GM12878 (cell line): ENCODE measurements around the gene ADAMTS6. TPM values are rescaled to one million over a fixed set of nuclear protein-coding genes. Genes with fewer than 3 reads are reported as not detected.

Source experiments
- ATAC-seq: fragments of 200-7000 bp; cut with Tn5 transposase; 3 replicates; pipeline ENCODE4 v1.9.1; 2020; ENCODE audit warnings: mild to moderate bottlenecking, moderate library complexity
- BruUV-seq: library from RNA; stranded (reverse); fragments of 400-500 nt; replicated peaks from 2 replicates; lab custom pipeline; 2021; lab: Mats Ljungman, UMichigan
- CTCF ChIA-PET: fragments of 300-600 bp; sonication (Branson Sonifier 250); formaldehyde crosslinking; extraction: SDS; loops from one replicate; lab custom pipeline; 2021; ENCODE audit warnings: inconsistent platforms; lab: Yijun Ruan, JAX
- POLR2A ChIA-PET: fragments of 350-600 bp; formaldehyde crosslinking; extraction: SDS; loops from one replicate; lab custom pipeline; 2021; ENCODE audit warnings: inconsistent platforms; lab: Charles Lee
- RAD21 ChIA-PET: fragments of 300-600 bp; sonication (Branson Sonifier 250); formaldehyde crosslinking; loops from one replicate; lab custom pipeline; 2023; ENCODE audit warnings: antibody characterized with exemption; ENCODE audit not compliant: unreplicated experiment; lab: Charles Lee
- SMC1A ChIA-PET: fragments of 300-600 bp; sonication (Branson Sonifier 250); formaldehyde crosslinking; loops from one replicate; lab custom pipeline; 2023; ENCODE audit not compliant: unreplicated experiment, uncharacterized antibody; lab: Charles Lee
- DNase-seq: peaks from one replicate; pipeline ENCODE4 v3.0.0-alpha.2; 2011; ENCODE audit warnings: low read depth, low spot score
- FAIRE-seq: peaks from 3 replicates; lab custom pipeline; 2011; peaks lifted over from hg19 to GRCh38; lab: Jason Lieb, UNC
- H2AFZ ChIP-seq: 2 replicates; pipeline ENCODE4 v1.6.0; 2011; ENCODE audit warnings: low read depth, low read length, control low read depth; ENCODE audit not compliant: control insufficient read depth
- H3K27ac ChIP-seq: 2 replicates; pipeline ENCODE4 v1.5.1; 2011; ENCODE audit warnings: control low read depth; ENCODE audit not compliant: control insufficient read depth, insufficient read depth
- H3K27me3 ChIP-seq, 2 experiments: replicated peaks in 1 of 2; 2 replicates each; pipeline versions ENCODE4 v1.6.0 to v1.6.1; 2011; ENCODE audit warnings: low read length in 1 of 2; ENCODE audit not compliant: control insufficient read depth in 2 of 2, insufficient read depth in 2 of 2
- H3K36me3 ChIP-seq, 2 experiments: 2 replicates each; pipeline ENCODE4 v1.5.1; 2011; ENCODE audit warnings: low read length in 1 of 2; ENCODE audit not compliant: control insufficient read depth in 2 of 2, insufficient read depth in 2 of 2
- H3K4me1 ChIP-seq: 2 replicates; pipeline ENCODE4 v1.6.1; 2011; ENCODE audit warnings: mild to moderate bottlenecking, low read length, moderate library complexity, mixed read lengths; ENCODE audit not compliant: control insufficient read depth, insufficient read depth
- H3K4me2 ChIP-seq: 2 replicates; pipeline ENCODE4 v1.6.0; 2011; ENCODE audit warnings: control low read depth; ENCODE audit not compliant: control insufficient read depth, insufficient read depth
- H3K4me3 ChIP-seq: fragments of 200-600 bp; sonication (generic); 2 replicates; pipeline ENCODE4 v1.5.1; 2016
- H3K79me2 ChIP-seq: 2 replicates; pipeline ENCODE4 v1.6.0; 2011; ENCODE audit warnings: low read length; ENCODE audit not compliant: control insufficient read depth, insufficient read depth
- H3K9ac ChIP-seq: 2 replicates; pipeline ENCODE4 v1.8.0; 2011; ENCODE audit warnings: low read length, control low read depth, mixed read lengths; ENCODE audit not compliant: control insufficient read depth, insufficient read depth
- H3K9me3 ChIP-seq: replicated peaks from 3 replicates; pipeline ENCODE4 v1.5.1; 2011; ENCODE audit warnings: mild to moderate bottlenecking, low read length; ENCODE audit not compliant: control insufficient read depth, insufficient read depth
- H4K20me1 ChIP-seq: 2 replicates; pipeline ENCODE4 v1.6.0; 2011; ENCODE audit not compliant: control insufficient read depth, insufficient read depth
- ATF3 ChIP-seq: IDR thresholded peaks from 2 replicates; pipeline ENCODE4 v1.6.1; 2011; ENCODE audit warnings: low read depth, mild to moderate bottlenecking, low read length, moderate library complexity, borderline replicate concordance; ENCODE audit errors: extremely low read depth
- ATF7 ChIP-seq: fragments of 450-650 bp; IDR thresholded peaks from 2 replicates; pipeline ENCODE4 v1.6.1; 2016; ENCODE audit warnings: low read depth, mild to moderate bottlenecking
- DPF2 ChIP-seq: fragments of 450-650 bp; IDR thresholded peaks from 2 replicates; pipeline ENCODE4 v1.6.1; 2017; ENCODE audit warnings: mild to moderate bottlenecking
- NBN ChIP-seq: fragments of 450-650 bp; IDR thresholded peaks from 2 replicates; pipeline ENCODE4 v1.6.1; 2016
- NFXL1 ChIP-seq: fragments of 450-650 bp; IDR thresholded peaks from 2 replicates; pipeline ENCODE4 v1.6.1; 2017; ENCODE audit warnings: antibody characterized with exemption, mild to moderate bottlenecking, borderline replicate concordance
- RUNX3 ChIP-seq: IDR thresholded peaks from 2 replicates; pipeline ENCODE4 v1.6.1; 2012; ENCODE audit warnings: low read length, inconsistent platforms
- WRNIP1 ChIP-seq: IDR thresholded peaks from 2 replicates; pipeline ENCODE4 v1.6.1; 2011; ENCODE audit warnings: low read depth, low read length, improper control_type of control experiment, borderline replicate concordance
- ZSCAN29 ChIP-seq: fragments of 450-650 bp; IDR thresholded peaks from 2 replicates; pipeline ENCODE4 v1.6.1; 2017; ENCODE audit warnings: mild to moderate bottlenecking, moderate library complexity
- WGBS: methylation state at CpG from one replicate; pipeline ENCODE4 v1.1.6; 2016; ENCODE audit warnings: low lambda C conversion rate; ENCODE audit not compliant: insufficient replicate concordance, insufficient coverage; ENCODE audit errors: missing lambda C conversion rate; 5-methylcytosine and 5-hydroxymethylcytosine counted together
- in situ Hi-C: fragments of 300-500 bp; cut with MboI; formaldehyde crosslinking; loops from 9 replicates; pipeline ENCODE4 v1.14.3; 2018; ENCODE audit warnings: mixed read lengths
- intact Hi-C: fragments of 100-400 bp; cut with micrococcal nuclease; formaldehyde crosslinking; loops from one replicate; pipeline ENCODE4 v1.14.2; 2022; ENCODE audit not compliant: unreplicated experiment
- polyA plus RNA-seq, 11 experiments: library from polyadenylated mRNA; depleted of rRNA in 4 of 11; unstranded in 6 of 11; stranded (reverse) in 5 of 11; fragments of >200 nt; fragmentation: Nextera tagmentation in 4 of 11; fragmentation: Illumina TruSeq in 1 of 11; extraction: Ambion mirVana in 4 of 11; extraction: Trizol in 1 of 11; gene quantifications; 1 replicate in 1 of 11; 2 replicates in 10 of 11; pipeline versions ENCODE4 v1.2.1 to v1.2.3, GENCODE V29; 2011 to 2016; ENCODE audit warnings: inconsistent platforms in 2 of 11, missing spikeins in 2 of 11, low read depth in 1 of 11
- total RNA-seq, 4 experiments: library from RNA; depleted of rRNA in 3 of 4; stranded (reverse); fragments of >200 nt in 3 of 4; fragmentation: Illumina TruSeq in 1 of 4; extraction: Trizol in 1 of 4; gene quantifications; 2 replicates each; pipeline versions ENCODE4 v1.2.1 to v1.2.3, GENCODE V29; 2013 to 2021
- TF ChIP-seq, protein P1 (sequence below): IDR thresholded peaks from 2 replicates; pipeline ENCODE4 v1.6.1; 2012; ENCODE audit warnings: improper control_type of control experiment, low read depth, low read length; ENCODE audit not compliant: insufficient replicate concordance

The ADAMTS6 gene
- total and polyA plus RNA-seq, 10 of the 15 experiments (the other 5 are each of a cell fraction or from before 2014, with no cell fraction given), result 1.1 to 12.3 (median 6.5) TPM

DNA sequence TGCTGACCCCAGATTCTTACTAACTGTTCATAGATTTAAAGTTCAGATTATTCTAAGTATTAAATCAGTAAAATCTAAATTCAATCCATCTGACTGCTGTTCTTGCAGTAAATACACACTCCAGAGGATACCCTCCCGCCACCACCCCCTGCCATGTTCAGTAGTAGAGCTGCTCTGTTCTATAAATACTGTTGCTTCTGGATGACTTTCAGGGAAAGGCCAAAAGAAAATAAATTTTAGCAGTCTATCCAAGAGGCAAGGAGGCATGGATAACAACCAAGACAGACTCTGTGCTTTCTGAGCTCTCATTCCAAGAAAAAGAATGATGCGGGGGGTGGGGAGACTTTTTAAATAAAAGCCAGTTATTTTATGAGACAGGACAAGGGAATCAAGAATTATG lies 115.1 kb downstream of the ADAMTS6 start (continued):
- TF ChIP-seq NFXL1, result no peak
- TF ChIP-seq, protein P1, sequence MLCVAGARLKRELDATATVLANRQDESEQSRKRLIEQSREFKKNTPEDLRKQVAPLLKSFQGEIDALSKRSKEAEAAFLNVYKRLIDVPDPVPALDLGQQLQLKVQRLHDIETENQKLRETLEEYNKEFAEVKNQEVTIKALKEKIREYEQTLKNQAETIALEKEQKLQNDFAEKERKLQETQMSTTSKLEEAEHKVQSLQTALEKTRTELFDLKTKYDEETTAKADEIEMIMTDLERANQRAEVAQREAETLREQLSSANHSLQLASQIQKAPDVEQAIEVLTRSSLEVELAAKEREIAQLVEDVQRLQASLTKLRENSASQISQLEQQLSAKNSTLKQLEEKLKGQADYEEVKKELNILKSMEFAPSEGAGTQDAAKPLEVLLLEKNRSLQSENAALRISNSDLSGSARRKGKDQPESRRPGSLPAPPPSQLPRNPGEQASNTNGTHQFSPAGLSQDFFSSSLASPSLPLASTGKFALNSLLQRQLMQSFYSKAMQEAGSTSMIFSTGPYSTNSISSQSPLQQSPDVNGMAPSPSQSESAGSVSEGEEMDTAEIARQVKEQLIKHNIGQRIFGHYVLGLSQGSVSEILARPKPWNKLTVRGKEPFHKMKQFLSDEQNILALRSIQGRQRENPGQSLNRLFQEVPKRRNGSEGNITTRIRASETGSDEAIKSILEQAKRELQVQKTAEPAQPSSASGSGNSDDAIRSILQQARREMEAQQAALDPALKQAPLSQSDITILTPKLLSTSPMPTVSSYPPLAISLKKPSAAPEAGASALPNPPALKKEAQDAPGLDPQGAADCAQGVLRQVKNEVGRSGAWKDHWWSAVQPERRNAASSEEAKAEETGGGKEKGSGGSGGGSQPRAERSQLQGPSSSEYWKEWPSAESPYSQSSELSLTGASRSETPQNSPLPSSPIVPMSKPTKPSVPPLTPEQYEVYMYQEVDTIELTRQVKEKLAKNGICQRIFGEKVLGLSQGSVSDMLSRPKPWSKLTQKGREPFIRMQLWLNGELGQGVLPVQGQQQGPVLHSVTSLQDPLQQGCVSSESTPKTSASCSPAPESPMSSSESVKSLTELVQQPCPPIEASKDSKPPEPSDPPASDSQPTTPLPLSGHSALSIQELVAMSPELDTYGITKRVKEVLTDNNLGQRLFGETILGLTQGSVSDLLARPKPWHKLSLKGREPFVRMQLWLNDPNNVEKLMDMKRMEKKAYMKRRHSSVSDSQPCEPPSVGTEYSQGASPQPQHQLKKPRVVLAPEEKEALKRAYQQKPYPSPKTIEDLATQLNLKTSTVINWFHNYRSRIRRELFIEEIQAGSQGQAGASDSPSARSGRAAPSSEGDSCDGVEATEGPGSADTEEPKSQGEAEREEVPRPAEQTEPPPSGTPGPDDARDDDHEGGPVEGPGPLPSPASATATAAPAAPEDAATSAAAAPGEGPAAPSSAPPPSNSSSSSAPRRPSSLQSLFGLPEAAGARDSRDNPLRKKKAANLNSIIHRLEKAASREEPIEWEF, result no peak
- TF ChIP-seq RUNX3, result no peak
- no peak for TF ChIP-seq NBN
- no peak for TF ChIP-seq WRNIP1

GRCh38 chr5:65364907-65365306 lies 116.8 kb downstream of the ADAMTS6 start:
- ChIA-PET CTCF (no interaction called here), RAD21 (interaction anchor here (0.8 kb wide), 1 partner anchor 11 kb away, joined by 3 read pairs; no protein-coding TSS in a partner anchor)
- in situ Hi-C loops, result no loop called here

More at GRCh38 chr5:65364907-65365306, 116.8 kb downstream of the ADAMTS6 start:
- Histone ChIP-seq H3K4me2 (no peak overlapping the region), H4K20me1 (no peaks in the 10 kb centered on the region), H3K27me3 (no peaks in the 10 kb centered on the region), H3K79me2 (no peaks in the 10 kb centered on the region), H3K4me3 (no peak overlapping the region), H2AFZ (no peak overlapping the region), H3K4me1 (no peaks in the 10 kb centered on the region), H3K36me3 (no peaks in the 10 kb centered on the region)
- no peak for FAIRE-seq
- SMC1A ChIA-PET, result interaction anchor here (1.1 to 1.2 kb wide), 2 partner anchors 19 to 118 kb away, joined by 3 read pairs; no protein-coding TSS in a partner anchor
- BruUV-seq, result no TSS peak
- intact Hi-C loops, result no loop called here
- POLR2A ChIA-PET, result no interaction called here
- TF ChIP-seq ATF7, result peak; percentile 33; the same call in 1 of the 2 replicates
- no peak for TF ChIP-seq DPF2
- no peak for TF ChIP-seq ATF3
- TF ChIP-seq ZSCAN29, result no peak
- TF ChIP-seq, all 136 proteins: peak for 1
- whole genome bisulfite sequencing, result 31% methylated on average over 2 of the region's 2 CpGs
- no peak overlapping the region for H3K9ac ChIP-seq
- no peak overlapping the region for H3K27ac ChIP-seq
- peak; percentile 31; the same call in 2 of the 3 replicates for ATAC-seq
- DNase-seq, result no peak
- no peaks in the 10 kb centered on the region for H3K9me3 ChIP-seq
